ENCODE results near the gene METTL6. TPM values are rescaled to one million over a fixed set of nuclear protein-coding genes. Genes with fewer than 3 reads are reported as not detected.
"Not testable (repeated sequence)": the region's sequence is repeated elsewhere in the genome, so short reads cannot be mapped to it uniquely, and the experiment has no call there.

The METTL6 gene
- total RNA-seq, 2 experiments from 2014 or later: 12.7 to 23.5 TPM

DNA sequence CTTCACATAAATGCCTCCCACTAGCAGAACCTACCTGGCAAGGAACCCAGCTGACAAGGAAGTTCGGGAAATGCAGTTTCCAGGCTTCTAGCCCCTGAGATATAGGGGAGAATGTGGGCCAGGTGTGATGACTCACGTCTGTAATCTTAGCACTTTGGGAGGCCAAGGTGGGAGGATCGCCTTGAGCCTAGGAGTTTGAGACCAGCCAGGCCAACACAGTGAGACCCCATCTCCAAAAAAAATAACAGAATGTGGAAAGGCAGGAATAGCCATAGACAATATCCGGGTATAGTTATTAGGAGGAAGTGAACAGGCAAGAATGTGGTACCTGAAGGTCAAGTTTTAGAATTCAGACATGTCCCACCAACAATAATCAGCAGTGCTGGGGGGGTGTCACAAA lies 54.4 kb downstream of the METTL6 start:
- peaks cover 10% of the 10 kb centered on the region for H3K4me1 ChIP-seq (ENCODE audit: insufficient read depth, low read length, poor library complexity, severe bottlenecking)
- CTCF ChIA-PET (ENCODE audit: unreplicated experiment): no interaction called here
- intact Hi-C loops (cut with micrococcal nuclease; ENCODE audit: unreplicated experiment): no loop called here
- no peak overlapping the region for H3K4me2 ChIP-seq (ENCODE audit: low read length)
- H3K9me3 ChIP-seq (ENCODE audit: low read length): no peaks in the 10 kb centered on the region
- no peak for DNase-seq (ENCODE audit: low spot score)
- no peak overlapping the region for H3K27ac ChIP-seq (ENCODE audit: low read depth, low read length, poor library complexity, severe bottlenecking)
- POLR2A ChIA-PET: interaction anchor here (1.0 to 1.6 kb wide), 2 partner anchors 9 to 11 kb away, joined by 3 to 4 read pairs; no protein-coding TSS in a partner anchor
- H3K9me2 ChIP-seq (ENCODE audit: insufficient read depth, low read length): no peaks in the 10 kb centered on the region
- no peaks in the 10 kb centered on the region for H3K79me2 ChIP-seq (ENCODE audit: insufficient read depth, low read depth, low read length)
- no peaks in the 10 kb centered on the region for H3K36me3 ChIP-seq (ENCODE audit: insufficient read depth, low read length)
- TF ChIP-seq, protein P1, sequence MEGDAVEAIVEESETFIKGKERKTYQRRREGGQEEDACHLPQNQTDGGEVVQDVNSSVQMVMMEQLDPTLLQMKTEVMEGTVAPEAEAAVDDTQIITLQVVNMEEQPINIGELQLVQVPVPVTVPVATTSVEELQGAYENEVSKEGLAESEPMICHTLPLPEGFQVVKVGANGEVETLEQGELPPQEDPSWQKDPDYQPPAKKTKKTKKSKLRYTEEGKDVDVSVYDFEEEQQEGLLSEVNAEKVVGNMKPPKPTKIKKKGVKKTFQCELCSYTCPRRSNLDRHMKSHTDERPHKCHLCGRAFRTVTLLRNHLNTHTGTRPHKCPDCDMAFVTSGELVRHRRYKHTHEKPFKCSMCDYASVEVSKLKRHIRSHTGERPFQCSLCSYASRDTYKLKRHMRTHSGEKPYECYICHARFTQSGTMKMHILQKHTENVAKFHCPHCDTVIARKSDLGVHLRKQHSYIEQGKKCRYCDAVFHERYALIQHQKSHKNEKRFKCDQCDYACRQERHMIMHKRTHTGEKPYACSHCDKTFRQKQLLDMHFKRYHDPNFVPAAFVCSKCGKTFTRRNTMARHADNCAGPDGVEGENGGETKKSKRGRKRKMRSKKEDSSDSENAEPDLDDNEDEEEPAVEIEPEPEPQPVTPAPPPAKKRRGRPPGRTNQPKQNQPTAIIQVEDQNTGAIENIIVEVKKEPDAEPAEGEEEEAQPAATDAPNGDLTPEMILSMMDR (conservative IDR thresholded peaks at IDR 0.05; ENCODE audit: low read length): no peak
- TF ChIP-seq EZH2phosphoT487 (IDR thresholded peaks at IDR 0.05; ENCODE audit: borderline replicate concordance, low read depth, low read length): no peak
- H4K20me1 ChIP-seq (ENCODE audit: insufficient read depth, low read length): no peaks in the 10 kb centered on the region
- BruUV-seq (replicated peaks): no TSS peak
- H3K4me3 ChIP-seq (ENCODE audit: low read depth, low read length, poor library complexity, severe bottlenecking): no peak overlapping the region
- H2AFZ ChIP-seq (ENCODE audit: low read length): no peak overlapping the region

DNA sequence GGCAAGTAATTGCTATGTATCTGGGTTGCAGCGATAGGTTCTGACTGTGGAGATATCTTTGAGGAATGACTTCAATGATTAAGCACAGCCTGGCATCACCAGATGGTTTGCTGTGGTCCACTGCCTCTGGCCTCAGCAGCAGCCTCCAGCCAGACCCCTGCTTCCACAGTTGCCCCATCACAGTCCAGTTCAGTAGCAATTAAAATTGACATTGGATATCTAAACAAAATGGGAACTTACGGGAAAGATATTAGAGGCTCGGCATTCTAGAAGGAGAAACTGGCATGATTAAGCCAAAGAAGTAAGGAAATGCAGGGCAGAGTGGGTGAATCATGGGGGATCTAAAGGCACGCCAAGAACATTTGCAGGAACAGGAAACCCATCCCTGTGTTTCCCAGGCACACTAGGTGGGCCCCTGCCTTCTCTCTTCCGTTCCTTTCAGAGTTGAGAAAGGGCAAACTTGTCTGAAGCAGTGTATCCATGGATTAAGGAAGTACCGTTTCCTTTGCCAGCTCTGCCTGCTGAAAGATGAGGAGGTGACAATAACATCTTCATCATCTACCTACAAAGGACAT lies 58.7 kb downstream of the METTL6 start:
- H3K27ac ChIP-seq (ENCODE audit: low read depth, low read length, poor library complexity, severe bottlenecking): no peak overlapping the region
- ChIA-PET POLR2A (interaction anchor here (0.7 to 1.2 kb wide), 2 partner anchors 7 to 36 kb away, joined by 3 to 7 read pairs; no protein-coding TSS in a partner anchor), CTCF (ENCODE audit: unreplicated experiment) (no interaction called here)
- H3K4me1 ChIP-seq (ENCODE audit: insufficient read depth, low read length, poor library complexity, severe bottlenecking): peaks cover 11% of the 10 kb centered on the region
- H2AFZ ChIP-seq (ENCODE audit: low read length): no peak overlapping the region
- no peak overlapping the region for H3K4me3 ChIP-seq (ENCODE audit: low read depth, low read length, poor library complexity, severe bottlenecking)
- BruUV-seq (replicated peaks): no TSS peak
- H3K9me2 ChIP-seq (ENCODE audit: insufficient read depth, low read length): no peaks in the 10 kb centered on the region
- H3K36me3 ChIP-seq (ENCODE audit: insufficient read depth, low read length): no peaks in the 10 kb centered on the region
- intact Hi-C loops (cut with micrococcal nuclease; ENCODE audit: unreplicated experiment): no loop called here
- no peak overlapping the region for H3K4me2 ChIP-seq (ENCODE audit: low read length)
- no peak for TF ChIP-seq EZH2phosphoT487 (IDR thresholded peaks at IDR 0.05; ENCODE audit: borderline replicate concordance, low read depth, low read length)
- TF ChIP-seq, protein P1 (conservative IDR thresholded peaks at IDR 0.05; ENCODE audit: low read length): no peak
- DNase-seq (ENCODE audit: low spot score): no peak
- H3K9me3 ChIP-seq (ENCODE audit: low read length): no peaks in the 10 kb centered on the region
- no peaks in the 10 kb centered on the region for H4K20me1 ChIP-seq (ENCODE audit: insufficient read depth, low read length)
- H3K79me2 ChIP-seq (ENCODE audit: insufficient read depth, low read depth, low read length): no peaks in the 10 kb centered on the region

DNA sequence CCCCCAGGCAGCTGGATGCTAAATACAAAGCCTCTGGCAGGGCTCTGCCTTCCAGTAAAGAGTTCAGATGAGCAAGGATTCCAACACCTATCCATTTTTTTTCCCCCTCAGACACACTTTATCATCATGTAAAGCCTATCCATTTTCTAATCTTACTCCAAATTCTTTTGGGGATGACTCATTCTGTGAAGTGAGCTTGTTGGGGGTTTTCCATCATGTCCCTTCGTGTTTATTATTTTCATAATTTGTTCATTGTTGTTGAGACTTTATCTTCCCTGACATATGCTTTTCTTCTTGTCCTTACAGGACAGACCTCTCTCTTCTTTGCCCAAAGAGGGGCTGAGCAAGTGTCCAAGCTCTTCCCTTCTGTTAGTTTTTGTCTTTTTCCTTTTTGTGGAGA lies 60.3 kb downstream of the METTL6 start:
- Histone ChIP-seq H3K4me3 (ENCODE audit: low read depth, low read length, poor library complexity, severe bottlenecking) (no peak overlapping the region), H3K9me3 (ENCODE audit: low read length) (no peaks in the 10 kb centered on the region), H3K79me2 (ENCODE audit: insufficient read depth, low read depth, low read length) (no peaks in the 10 kb centered on the region), H3K27ac (ENCODE audit: low read depth, low read length, poor library complexity, severe bottlenecking) (no peak overlapping the region), H3K4me1 (ENCODE audit: insufficient read depth, low read length, poor library complexity, severe bottlenecking) (peaks cover 21% of the 10 kb centered on the region), H3K4me2 (ENCODE audit: low read length) (no peak overlapping the region), H3K9me2 (ENCODE audit: insufficient read depth, low read length) (no peaks in the 10 kb centered on the region), H4K20me1 (ENCODE audit: insufficient read depth, low read length) (no peaks in the 10 kb centered on the region), H3K36me3 (ENCODE audit: insufficient read depth, low read length) (no peaks in the 10 kb centered on the region), H2AFZ (ENCODE audit: low read length) (no peak overlapping the region; the same call in 1 of the 2 replicates)
- no peak for TF ChIP-seq EZH2phosphoT487 (IDR thresholded peaks at IDR 0.05; ENCODE audit: borderline replicate concordance, low read depth, low read length)
- TF ChIP-seq, protein P1 (conservative IDR thresholded peaks at IDR 0.05; ENCODE audit: low read length): no peak
- ChIA-PET CTCF (ENCODE audit: unreplicated experiment) (interaction anchor here (0.5 kb wide), 1 partner anchor 102 kb away, joined by 4 read pairs; no protein-coding TSS in a partner anchor), POLR2A (interaction anchor here (0.5 to 1.4 kb wide), 10 partner anchors 9 to 430 kb away, joined by 3 to 5 read pairs (median 3); no protein-coding TSS in a partner anchor)
- DNase-seq (ENCODE audit: low spot score): no peak
- intact Hi-C loops (cut with micrococcal nuclease; ENCODE audit: unreplicated experiment): no loop called here
- no TSS peak for BruUV-seq (replicated peaks)

DNA sequence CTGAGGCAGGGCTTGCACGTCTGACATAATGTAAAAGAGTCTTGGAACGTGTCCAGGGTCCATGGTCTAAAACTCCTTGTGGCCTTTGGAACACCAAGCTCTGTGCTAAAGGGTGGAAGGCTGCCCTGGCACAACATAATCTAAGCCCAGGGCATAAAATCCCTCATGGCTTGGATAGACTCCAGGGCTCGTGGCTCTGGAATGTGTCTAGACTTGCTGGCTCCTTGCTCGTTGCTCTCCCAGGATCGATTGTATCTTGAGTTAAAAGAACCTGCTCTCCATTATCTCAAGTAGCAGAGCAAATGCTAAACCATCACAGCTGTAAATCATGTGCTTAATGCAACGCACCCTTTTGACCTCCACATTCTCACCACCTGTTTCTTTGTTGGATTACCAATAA lies 63.3 kb downstream of the METTL6 start:
- H4K20me1 ChIP-seq (ENCODE audit: insufficient read depth, low read length); H3K4me3 ChIP-seq (ENCODE audit: low read depth, low read length, poor library complexity, severe bottlenecking); H3K9me3 ChIP-seq (ENCODE audit: low read length); H3K36me3 ChIP-seq (ENCODE audit: insufficient read depth, low read length); DNase-seq (ENCODE audit: low spot score); H3K4me2 ChIP-seq (ENCODE audit: low read length); intact Hi-C loops (cut with micrococcal nuclease; ENCODE audit: unreplicated experiment); H3K79me2 ChIP-seq (ENCODE audit: insufficient read depth, low read depth, low read length); H2AFZ ChIP-seq (ENCODE audit: low read length); H3K27ac ChIP-seq (ENCODE audit: low read depth, low read length, poor library complexity, severe bottlenecking); CTCF ChIA-PET (ENCODE audit: unreplicated experiment); BruUV-seq (replicated peaks); H3K9me2 ChIP-seq (ENCODE audit: insufficient read depth, low read length): not testable (repeated sequence)
- H3K4me1 ChIP-seq (ENCODE audit: insufficient read depth, low read length, poor library complexity, severe bottlenecking): peaks cover 39% of the 10 kb centered on the region
- POLR2A ChIA-PET: interaction anchor here (0.6 to 1.4 kb wide), 3 partner anchors 8 to 26 kb away, joined by 3 to 4 read pairs (median 3); no protein-coding TSS in a partner anchor
